Gastrocnemius medialis (tissue), 4 donors: ENCODE results near the gene HDHD5.

ENCODE experiments used
- POLR2A ChIP-seq, 2 donors: fragments of 450-650 bp; IDR thresholded peaks; one replicate each; pipeline ENCODE4 v1.6.1; 2017; ENCODE audit warnings: antibody characterized with exemption in 2 of 2, mild to moderate bottlenecking in 2 of 2, moderate library complexity in 2 of 2
- TF ChIP-seq, protein P1 (sequence below), 5 experiments: fragments of 450-650 bp in 3 of 5; fragments of 200-600 bp in 2 of 5; sonication (generic) in 2 of 5; IDR thresholded peaks in 4 of 5; conservative IDR thresholded peaks in 1 of 5; 1 replicate in 4 of 5; 2 replicates in 1 of 5; pipeline ENCODE4 v1.5.1; 2016 to 2019; ENCODE audit warnings: antibody characterized with exemption in 5 of 5, mild to moderate bottlenecking in 3 of 5, moderate library complexity in 3 of 5

GRCh38 chr22:17167486-17167885 lies 8.4 kb upstream of the HDHD5 start:
- TF ChIP-seq, protein P1, sequence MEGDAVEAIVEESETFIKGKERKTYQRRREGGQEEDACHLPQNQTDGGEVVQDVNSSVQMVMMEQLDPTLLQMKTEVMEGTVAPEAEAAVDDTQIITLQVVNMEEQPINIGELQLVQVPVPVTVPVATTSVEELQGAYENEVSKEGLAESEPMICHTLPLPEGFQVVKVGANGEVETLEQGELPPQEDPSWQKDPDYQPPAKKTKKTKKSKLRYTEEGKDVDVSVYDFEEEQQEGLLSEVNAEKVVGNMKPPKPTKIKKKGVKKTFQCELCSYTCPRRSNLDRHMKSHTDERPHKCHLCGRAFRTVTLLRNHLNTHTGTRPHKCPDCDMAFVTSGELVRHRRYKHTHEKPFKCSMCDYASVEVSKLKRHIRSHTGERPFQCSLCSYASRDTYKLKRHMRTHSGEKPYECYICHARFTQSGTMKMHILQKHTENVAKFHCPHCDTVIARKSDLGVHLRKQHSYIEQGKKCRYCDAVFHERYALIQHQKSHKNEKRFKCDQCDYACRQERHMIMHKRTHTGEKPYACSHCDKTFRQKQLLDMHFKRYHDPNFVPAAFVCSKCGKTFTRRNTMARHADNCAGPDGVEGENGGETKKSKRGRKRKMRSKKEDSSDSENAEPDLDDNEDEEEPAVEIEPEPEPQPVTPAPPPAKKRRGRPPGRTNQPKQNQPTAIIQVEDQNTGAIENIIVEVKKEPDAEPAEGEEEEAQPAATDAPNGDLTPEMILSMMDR (IDR thresholded peaks at IDR 0.05 in 4 of 5, conservative IDR thresholded peaks at IDR 0.05 in 1 of 5), result no peak
- no peak for TF ChIP-seq POLR2A (IDR thresholded peaks at IDR 0.05)
